Activated CD8-positive, alpha-beta memory T cell treated with anti-CD3 and anti-CD28 coated beads, Interleukin-2, amount 50 U/mL, for 1 hour (primary cell): Measurements from ENCODE around the gene CPNE4.

Experiments
- DNase-seq: peaks from one replicate; pipeline ENCODE4 v3.0.0-alpha.2; 2020; ENCODE audit errors: extremely low read depth

The CPNE4 gene

DNA sequence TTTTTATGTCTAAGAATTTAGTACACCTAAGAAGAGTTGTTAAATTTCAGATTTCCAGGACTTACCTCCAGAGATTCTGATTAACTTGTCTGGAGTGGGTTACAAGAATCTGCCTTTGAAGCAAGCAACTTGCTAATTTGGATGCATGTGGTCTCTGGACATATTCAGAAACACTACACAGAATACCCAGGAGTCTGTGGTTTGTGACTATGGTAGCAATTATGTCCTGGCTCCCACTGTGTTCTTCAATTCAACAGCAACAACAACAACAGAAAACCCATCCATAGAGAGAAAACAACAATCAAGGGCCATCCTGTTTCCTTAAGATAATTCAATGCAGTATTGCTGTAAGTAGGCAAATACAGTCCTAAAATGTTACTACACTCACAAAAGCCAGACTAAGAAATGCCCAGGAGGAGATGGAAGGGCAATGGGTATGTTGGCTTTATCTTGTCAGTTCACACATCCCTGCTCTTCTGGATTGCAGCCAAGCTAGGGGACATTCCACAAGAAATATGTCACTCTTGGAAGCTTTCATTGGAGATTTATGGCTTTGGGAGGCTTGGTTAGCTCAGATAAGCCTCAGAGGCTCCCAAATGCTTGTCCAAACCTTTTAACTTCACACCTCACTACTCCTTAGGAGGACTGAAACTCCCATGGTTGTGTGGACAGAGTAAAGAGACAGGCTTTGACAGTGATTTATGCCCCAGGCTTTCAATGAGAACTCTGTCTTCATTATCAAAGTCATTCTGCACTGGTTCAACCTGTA is 432.6 kb downstream of the CPNE4 start:
- DNase-seq: no peak

DNA sequence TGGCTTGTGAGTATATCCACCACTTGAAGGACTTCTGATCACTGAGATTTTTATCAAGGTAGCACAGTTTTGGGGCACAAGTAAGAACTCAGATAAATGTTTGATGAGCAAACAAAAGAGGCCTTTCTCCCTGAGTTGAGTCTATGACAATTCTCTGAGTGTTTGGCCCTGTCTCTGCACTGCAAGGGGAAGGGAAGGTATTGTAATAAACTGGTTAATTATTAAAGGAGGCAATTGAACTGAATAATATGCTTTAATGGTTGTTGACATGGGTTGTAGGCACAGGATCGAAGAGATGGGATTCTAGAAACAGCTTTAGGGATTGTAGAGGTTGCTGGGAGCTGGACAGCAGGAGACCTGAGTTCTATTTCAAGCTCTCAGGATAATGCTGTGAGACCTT is 437.0 kb downstream of the CPNE4 start:
- DNase-seq: no peak

DNA sequence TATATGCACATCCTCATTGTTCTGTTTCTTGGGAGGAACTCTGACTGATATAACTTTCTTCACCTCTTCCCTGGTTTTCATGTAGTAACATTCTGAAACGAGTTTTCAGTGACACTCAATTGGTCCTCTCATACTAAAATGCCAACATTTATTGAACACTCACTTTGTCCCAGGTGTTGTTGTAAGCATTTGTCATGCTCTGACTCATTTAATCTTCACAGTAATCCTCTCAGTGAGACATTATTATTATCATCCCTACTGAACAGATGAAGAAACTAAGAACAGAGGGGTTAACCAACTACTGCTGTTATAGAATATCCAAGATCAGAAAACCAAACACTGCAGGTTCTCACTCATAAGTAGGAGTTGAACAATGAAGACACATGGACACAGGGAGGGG is 437.9 kb downstream of the CPNE4 start:
- no peak for DNase-seq

DNA sequence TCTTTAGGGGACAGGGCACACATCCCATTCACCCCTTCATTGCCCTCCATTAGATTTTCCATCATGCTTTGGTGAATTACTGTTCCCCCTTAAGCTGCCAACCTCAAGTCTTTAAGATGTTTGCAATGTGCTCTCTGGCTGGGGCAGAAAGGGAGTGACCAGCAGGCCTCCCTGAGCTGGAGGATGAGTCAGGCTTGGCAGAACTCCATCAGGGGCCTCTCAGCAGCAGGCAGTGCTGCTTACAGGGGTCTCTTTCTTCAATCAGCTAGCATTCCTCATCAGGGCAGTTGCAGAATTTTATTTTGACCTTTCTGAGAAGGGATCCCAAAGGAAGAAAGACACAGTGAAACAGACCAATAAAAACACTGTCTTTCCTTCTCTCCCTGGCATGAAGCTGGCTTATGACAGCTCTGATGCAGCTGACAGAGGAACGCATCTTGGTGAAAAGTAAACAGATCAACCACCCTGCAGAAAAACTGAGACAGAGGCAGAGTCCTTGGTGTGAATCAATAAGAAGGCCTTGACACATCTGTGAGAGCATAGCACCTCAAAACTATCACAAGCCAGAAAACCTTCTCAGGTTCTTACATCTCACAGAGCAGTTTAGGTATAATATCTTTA is 443.3 kb downstream of the CPNE4 start:
- no peak for DNase-seq

DNA sequence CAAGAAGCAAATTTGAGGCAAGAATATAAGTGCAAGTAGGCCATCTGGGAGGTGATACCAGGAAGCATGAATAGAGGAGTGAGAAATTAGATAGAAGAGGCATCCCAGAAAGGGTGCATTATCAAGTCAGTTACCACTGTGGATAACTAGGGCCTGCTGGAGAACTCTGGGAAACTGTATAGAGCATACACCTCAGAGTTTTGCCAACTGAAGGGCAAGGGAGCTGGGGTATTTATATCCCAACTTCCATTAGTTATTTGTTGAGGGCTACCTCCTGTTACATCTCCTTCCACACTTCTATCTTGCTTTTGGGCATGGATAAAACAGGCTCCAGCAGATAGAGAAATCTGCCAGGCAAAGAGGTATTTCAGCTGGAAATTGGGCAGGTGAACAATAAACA is 448.5 kb downstream of the CPNE4 start:
- no peak for DNase-seq

DNA sequence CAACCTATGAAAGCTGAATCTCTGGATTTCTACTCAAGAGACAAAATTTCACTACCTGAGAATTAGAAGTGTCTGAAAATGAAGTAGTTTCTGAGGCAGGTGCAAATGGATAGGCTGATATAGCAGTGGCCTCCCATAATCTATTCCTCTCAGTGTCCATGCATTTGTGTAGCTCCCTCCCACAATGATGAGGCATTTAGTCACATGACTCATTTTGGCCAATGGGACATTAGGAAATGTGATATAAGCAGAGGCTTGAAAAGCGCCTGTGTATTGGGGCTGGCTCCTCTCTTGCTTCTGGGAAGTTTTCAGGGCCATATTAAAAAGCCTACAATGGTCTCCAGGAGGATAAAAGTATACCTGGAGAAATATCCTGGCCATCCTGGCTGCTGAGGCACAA is 452.4 kb downstream of the CPNE4 start:
- DNase-seq: no peak

DNA sequence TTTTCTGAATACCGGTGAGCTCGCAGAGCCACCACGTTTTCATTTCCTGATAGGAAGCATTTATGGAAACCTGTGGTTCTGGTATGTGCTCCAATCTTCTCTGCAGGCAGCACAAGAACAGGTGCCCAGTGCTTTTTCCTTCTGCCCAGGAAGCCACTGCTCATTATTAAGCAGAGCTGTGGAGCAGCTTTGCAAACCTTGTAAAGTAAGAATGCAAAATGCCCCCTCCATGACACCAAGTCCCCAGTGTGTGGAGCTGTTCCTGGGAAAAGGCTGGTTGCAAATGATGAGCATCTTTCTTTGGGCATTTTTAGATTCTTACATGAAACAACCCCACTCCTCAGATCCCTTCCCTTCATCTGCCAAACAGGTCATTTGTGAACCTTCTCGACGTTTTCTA is 466.4 kb downstream of the CPNE4 start:
- DNase-seq: no peak

DNA sequence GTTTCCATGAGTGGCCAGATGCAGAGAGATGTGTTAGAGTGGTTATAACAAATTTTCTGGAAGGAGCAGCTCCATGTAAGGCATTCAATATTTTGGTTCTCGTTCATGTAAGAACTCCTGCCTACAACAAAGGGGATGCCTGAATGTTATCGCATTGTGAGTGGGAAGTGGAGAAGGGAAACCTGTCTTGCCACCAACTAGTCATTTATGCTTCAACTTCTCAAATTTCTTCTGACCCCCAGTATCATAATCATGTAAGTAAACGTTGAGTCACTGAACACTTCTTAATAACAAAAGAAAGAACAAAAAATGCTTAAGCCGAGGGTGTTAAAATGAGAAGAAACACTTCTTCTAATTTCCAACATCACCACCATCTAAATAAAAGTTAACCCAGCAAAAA is 470.0 kb downstream of the CPNE4 start:
- no peak for DNase-seq

DNA sequence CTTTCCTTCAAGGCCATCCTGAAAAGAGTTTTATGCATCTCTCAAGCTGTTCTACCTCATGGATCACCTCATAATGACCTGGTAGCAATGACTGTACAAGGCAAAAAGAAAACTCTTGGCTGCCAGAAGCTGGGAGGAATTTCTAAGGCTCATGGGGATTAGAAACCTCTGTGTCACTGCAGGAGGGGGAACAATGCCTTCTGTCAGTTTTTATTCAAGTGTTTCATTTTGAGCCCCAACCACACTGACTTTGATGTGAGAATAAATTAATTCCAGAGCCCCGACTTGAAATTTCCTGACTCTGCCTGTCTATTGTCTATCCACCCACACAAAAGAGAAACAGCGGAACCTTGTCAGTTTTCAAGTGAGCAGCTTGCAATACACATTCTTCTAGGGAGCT is 473.3 kb downstream of the CPNE4 start:
- no peak for DNase-seq

DNA sequence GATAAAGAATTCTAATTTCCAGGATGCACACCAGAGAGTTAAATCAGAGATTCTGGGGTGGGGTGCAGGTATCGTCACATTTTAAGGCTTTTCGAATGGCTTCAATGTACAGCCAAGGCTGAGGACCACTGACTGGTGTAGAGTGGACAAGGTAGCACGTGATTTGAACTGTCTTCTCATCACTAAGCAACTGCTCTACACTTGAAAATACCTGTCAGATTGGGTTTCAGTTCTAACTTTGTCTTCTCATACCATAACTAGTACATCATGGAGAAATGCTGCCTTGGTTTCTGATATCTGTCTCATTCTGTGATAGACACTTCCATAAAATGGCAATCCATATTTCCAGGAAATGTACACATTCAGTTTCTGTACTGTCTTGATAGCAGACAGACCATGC is 474.0 kb downstream of the CPNE4 start:
- no peak for DNase-seq

DNA sequence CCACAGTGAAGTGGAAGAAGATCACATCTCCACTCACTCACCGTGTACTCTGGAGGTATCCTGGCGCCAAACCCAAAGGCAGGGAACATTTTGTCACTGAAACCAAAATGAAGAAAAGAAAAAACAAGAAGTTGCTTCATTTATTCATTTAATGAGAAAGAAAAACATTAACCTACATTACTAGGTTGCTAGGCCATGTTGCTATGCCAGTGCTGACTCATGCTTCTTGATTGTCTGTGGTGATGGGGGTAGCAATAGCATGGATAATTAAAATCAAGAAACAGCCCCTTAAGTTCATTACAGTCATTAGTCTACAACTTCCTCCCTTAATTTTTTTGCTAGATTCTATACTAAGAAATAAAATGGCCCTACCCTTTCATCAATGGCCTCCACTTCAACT is 479.4 kb downstream of the CPNE4 start:
- no peak for DNase-seq

DNA sequence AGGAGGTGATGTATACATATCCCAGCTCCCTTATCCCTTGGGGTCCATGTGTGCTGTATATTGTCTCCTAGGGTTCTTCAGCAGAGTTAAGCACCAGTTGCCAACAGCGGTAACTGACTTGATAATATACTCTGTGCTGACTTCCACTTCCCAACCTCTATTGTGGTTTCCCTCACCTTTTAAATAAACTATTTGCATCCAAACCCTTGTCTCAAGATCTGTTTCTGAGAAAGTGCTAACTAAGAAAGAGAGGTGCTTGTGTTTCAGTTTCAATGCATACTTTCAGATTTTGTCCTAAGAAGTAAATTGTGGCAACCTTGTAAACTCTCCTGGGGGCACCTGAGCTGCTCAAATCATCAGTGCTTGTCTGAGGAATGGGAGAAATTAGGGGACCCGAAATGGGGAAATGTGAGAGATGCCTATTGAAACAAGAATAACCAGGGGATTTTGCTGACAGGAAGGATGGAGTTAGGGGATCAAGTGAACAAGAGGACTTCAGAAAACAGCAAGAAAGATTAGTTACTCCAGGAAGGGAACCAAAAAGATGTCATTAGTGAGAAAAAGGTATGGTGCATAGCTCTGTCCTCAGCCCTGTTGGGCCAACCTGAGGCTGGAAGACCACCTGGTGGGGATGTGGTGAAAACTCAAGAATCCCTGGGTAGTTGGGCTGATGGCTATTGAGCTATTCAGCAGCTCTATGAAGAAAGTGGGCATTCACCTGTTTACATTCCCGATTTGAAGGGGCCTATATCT is 481.1 kb downstream of the CPNE4 start:
- DNase-seq: no peak

DNA sequence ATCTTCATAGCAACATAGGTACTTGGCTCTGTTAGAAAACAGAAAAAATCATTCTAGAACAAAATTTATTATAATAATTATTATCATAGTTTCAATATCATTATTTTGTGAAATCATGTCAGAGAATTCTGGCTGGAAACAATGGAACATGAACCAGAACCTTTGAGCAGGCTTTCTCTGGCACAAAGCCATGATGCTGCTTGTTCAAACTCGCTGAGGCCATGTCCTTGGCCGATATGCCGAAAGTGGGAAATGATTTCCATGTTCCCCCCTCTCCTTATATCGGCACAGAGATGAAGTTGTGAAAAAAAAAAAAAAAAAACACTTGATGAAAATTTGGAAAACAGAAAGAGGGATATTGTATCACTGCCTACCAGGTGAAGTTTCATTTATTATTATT is 483.1 kb downstream of the CPNE4 start:
- DNase-seq: no peak

DNA sequence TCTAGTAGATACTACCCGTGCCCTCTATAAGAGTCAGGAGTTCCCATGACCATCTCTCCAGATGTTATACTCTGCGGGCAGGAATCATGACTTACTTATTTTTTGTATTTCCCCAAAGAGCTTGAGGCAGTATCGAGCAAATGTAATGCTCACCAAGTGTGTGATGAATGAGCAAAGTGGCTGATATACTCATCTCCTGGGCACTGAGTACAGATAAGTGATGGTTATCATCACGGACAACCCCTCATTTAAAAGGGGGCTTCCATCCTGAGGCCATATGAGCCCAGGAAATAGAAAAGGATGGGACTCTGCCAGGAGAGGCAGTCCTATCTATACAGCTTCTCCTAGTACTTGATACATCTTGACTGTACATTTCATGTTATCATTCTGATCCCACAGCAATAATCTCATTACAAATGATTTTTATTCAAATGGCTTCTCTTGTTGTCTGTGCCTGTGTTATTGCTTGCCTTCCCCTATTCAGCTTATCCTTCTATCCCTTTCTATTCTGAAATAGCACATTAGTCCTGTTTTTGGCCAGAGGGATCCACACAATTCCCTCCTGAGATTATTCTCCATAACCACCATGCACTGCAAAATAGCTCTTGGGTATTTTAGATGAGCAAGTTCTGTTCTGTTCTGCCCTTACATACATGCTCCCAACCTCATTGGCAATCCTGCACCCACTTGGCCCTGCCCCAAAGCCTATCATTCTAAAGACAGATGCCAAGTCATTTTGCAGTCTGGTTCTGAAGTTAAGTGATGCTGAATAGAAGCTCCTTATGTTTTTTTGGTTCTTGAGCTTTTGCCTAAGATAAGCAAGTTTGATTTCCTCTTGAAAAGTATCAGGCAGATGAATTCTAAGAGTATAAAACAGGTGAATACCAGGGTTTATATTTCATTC is 484.0 kb downstream of the CPNE4 start:
- DNase-seq: no peak

DNA sequence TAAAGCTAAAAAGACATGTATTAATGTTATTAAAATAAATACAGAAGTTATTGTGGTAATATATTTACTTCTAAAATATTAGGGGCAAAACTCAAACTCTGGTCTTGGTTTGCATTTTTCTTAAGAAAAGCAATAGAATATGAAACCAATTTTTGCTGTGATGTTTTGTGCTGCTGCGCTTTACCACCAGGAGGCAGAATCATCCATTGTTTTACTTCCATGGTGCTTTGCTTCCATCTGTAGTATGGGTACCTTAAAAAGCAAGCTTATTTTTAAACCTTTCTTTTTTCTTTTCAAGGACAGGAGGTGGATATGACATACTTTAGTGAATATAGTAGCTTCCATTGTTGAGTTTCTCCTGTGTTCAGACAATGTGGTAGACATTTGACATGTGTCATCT is 485.5 kb downstream of the CPNE4 start:
- DNase-seq: no peak

DNA sequence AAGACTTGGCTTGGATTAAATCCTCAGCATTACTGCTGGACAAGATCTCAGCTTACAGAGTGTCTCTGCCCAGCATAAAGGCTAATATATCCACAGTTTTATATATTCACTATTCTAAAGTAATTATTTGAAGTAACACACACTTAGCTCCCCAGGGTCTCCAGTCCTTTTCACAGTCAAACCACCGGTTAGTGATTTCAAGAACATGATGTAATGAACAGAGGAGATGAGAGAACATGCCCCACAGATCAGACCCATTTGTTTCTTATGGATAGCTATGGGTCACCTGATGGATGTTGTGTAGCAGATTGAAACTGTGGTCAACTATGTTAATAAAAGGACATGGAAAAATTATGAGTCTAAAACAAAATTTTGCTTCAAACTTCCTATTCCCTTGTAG is 487.2 kb downstream of the CPNE4 start:
- no peak for DNase-seq

DNA sequence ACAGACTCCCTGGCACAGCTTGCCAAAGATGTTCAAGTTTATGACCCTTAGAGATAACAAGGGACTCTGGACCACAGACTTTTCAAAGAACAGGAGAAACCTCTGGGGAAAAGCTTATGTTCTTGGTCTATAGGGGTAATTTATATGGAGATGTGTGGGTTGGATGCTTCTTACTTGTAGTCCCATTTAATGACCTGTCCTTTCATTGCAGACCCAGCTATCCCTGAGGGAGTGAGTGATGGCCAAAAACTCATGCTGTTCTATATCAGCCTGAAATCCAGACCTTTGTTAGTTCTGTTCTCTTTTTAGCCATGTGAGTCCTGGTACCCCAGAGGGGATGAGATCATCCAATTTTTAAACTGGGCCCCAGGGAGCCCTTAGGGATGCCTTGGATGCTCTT is 488.4 kb downstream of the CPNE4 start:
- DNase-seq: no peak

DNA sequence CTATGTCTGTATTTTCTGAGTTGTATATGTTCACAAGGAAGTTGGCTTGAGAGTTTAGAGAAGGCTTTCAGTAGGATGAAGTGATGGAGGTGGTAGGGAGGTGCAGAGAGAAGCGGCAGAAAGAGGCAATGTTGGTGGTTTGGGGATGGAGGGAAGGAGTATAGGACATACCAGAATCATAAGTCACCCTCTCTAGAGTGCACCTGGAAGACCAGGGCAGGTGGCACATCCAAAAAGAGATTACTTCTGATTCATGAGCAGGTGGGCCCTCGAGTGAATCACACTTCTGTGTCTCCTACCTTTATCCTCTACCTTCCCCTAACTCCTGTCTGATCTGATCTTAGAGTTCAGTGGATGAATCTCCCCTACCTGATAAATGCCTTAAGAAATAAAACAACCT is 490.3 kb downstream of the CPNE4 start:
- no peak for DNase-seq

DNA sequence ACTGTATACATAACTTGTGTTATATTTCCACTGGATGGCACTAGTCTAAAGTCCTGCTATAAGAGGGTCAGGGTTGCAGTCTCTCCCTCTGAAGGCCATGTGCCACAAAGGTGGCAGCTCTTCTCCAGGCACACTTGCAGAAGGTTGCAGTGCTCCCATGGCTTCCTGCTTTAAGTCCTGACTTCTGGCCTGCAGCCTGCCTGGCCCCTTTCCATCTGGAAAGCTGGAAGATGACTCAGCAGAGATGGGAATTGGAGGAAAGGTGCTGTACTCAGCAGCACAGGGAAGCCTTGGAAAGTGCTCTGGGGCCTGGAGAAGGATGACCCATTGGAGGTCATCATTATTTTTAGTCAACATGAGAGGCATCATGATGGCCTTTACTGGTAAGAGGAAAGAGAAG is 491.1 kb downstream of the CPNE4 start:
- DNase-seq: no peak

DNA sequence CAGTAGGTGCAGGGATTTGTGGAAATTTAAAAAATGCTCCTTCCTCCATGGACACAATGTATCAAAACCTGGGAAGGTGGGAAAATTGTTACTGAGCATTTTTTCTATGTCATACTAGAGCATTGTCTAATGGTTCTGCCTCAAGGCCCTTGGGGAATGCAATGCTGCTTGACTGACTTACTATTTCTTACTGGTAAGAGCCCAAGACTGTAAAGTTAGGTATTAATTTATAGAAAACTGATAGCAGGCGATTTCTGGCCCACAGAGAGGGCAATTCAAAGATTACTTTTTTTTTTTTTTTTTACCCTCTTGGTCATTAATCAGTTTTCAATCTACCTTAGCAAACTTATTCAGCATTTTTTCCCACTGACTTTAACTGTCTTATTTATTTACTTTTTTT is 493.5 kb downstream of the CPNE4 start:
- no peak for DNase-seq

DNA sequence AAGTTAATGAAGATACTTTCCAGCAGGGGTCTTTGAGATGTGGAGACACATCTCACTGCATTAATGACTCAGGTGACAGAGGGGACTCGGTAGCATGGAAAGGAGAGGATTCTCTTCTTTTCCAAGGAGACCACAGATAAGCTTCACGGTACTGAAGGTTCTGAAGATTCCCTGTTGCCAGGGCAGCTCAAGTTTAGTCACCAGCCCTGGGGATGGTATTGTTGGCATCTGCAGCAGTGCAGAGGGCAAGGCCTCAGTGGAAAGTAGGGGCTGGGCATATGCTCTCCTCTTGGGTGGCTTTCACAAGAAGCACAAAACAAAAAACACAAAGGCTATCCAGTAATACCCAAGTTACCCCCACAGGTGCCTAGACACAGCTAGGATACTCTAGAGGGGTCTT is 494.0 kb downstream of the CPNE4 start:
- DNase-seq: no peak

DNA sequence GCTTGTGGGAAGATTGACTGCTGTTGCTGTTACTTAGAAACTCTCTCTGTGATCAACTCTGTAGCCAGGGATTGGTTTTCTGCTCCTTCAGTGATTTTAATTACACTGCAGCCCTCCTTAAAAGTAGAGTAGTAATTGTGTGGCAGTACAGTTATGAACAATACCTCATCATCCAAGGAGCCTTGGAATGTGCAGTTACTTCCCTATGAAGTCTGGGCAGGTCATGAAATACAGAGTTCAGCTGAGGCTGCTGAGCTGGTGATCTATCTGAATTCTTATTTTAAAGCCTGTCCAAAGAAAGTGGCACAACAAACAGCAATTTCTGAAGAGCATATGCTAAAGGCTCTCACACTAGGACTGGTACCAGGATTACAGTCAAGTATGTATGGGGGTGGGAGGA is 494.7 kb downstream of the CPNE4 start:
- DNase-seq: no peak
